ENCODE results near the gene OR10T2.
"Not testable (repeated sequence)": the region's sequence is repeated elsewhere in the genome, so short reads cannot be mapped to it uniquely, and the experiment has no call there.

Gene OR10T2

DNA sequence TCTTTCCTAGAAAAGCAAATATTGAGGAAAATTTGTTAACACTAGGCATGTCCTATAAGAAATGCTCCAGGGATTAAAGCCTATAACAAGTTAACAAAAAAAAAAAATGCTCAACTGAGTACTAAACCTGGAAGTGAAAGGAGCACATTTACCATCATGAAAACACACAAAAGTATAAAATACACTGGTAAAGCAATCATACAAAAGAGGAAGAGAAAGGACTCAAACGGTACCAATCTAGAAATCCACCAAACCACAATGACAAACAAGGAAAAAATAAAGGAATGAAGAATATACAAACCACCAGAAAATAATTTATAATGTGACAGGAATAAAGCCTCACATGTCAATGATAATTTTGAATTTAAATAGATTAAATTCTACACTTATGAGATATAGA, 24.4 kb downstream of the OR10T2 start:
- H3K27ac ChIP-seq (ENCODE audit: extremely low read depth, low read depth, low read length), result no peak overlapping the region
- TF ChIP-seq ZFP69B (tag by site-specific recombination; IDR thresholded peaks at IDR 0.05), result no peak
- TF ChIP-seq, protein P1, sequence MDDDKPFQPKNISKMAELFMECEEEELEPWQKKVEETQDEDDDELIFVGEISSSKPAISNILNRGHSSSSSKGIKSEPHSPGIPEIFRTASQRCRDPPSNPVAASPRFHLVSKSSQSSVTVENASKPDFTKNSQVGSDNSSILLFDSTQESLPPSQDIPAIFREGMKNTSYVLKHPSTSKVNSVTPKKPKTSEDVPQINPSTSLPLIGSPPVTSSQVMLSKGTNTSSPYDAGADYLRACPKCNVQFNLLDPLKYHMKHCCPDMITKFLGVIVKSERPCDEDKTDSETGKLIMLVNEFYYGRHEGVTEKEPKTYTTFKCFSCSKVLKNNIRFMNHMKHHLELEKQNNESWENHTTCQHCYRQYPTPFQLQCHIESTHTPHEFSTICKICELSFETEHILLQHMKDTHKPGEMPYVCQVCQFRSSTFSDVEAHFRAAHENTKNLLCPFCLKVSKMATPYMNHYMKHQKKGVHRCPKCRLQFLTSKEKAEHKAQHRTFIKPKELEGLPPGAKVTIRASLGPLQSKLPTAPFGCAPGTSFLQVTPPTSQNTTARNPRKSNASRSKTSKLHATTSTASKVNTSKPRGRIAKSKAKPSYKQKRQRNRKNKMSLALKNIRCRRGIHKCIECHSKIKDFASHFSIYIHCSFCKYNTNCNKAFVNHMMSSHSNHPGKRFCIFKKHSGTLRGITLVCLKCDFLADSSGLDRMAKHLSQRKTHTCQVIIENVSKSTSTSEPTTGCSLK (tag by site-specific recombination; IDR thresholded peaks at IDR 0.05), result no peak
- TF ChIP-seq ZBTB1 (tag by site-specific recombination; IDR thresholded peaks at IDR 0.05), result no peak
- no peak for TF ChIP-seq ZNF677 (tag by site-specific recombination; IDR thresholded peaks at IDR 0.05)
- TF ChIP-seq ZNF174 (tag by site-specific recombination; IDR thresholded peaks at IDR 0.05), result no peak
- no peak for TF ChIP-seq ZNF530 (tag by site-specific recombination; IDR thresholded peaks at IDR 0.05; ENCODE audit: low read depth)
- TF ChIP-seq ZNF701 (tag by site-specific recombination; IDR thresholded peaks at IDR 0.05), result no peak
- no peaks in the 10 kb centered on the region for H3K4me1 ChIP-seq (ENCODE audit: control insufficient read depth, insufficient read depth, low read length)
- H3K9me3 ChIP-seq (ENCODE audit: control insufficient read depth, insufficient read depth, low read depth, low read length), result no peaks in the 10 kb centered on the region
- CTCF ChIA-PET, result no interaction called here
- POLR2A ChIA-PET, result no interaction called here
- no peaks in the 10 kb centered on the region for H3K36me3 ChIP-seq (ENCODE audit: control insufficient read depth in 2 of 2, insufficient read depth in 1 of 2, low read length in 2 of 2)
- no peak overlapping the region for H3K4me3 ChIP-seq (ENCODE audit: low read depth, low read length)

DNA sequence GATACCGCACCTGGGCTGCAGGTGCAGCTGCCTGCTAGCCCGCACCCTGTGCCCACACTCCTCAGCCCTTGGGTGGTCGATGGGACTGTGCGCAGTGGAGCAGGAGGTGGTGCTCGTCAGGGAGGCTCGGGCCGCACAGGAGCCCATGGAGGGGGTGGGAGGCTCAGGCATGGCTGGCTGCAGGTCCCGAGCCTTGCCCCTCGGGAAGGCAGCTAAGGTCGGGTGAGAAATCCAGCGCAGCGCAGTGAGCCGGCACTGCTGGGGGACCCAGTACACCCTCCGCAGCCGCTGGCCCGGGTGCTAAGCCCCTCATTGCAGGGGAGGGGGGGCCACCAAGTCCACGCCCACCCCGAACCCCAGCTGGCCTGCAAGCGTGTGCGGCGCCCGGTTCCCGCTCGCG, 25.2 kb downstream of the OR10T2 start:
- H3K36me3 ChIP-seq (ENCODE audit: control insufficient read depth in 2 of 2, insufficient read depth in 1 of 2, low read length in 2 of 2); H3K4me3 ChIP-seq (ENCODE audit: low read depth, low read length); H3K4me1 ChIP-seq (ENCODE audit: control insufficient read depth, insufficient read depth, low read length); POLR2A ChIA-PET; H3K27ac ChIP-seq (ENCODE audit: extremely low read depth, low read depth, low read length); CTCF ChIA-PET; H3K9me3 ChIP-seq (ENCODE audit: control insufficient read depth, insufficient read depth, low read depth, low read length): not testable (repeated sequence)

DNA sequence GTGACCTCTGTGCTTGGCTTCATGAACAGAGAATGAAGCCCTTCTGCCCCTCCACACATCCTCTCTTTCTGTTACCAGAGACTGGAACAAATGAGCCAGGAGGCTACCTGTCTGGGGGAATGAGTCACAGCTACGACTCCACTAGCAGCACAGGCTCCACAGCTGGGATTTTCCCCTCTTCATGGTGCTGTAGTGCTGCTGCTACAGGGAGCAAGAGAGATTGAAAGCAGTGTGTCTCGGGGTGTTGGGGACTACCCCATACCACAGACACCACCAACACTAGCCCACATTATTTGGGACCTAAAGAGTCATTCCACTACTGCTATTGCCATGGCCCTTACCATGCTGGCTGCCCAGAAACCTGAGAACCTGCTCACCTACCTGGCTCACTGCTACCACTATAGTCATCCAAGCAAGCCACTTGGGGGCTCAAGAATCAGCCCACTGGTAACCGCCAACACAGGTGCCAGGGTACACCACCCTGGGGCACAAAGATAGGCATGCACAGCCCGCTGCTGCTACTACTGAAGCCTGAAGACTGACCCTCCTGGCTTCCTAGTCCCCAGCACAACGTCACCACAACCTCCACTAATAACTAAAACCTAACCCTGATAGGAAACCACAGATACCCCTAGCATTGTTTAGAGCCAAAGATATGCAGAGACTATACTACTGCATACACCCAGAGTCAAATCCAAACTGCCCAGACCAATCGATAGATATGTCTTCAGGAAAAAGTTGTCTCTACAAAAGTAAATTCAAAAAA, 27.9 kb downstream of the OR10T2 start:
- ChIA-PET CTCF (no interaction called here), POLR2A (no interaction called here)
- TF ChIP-seq ZBTB21 (tag by site-specific recombination; IDR thresholded peaks at IDR 0.05) (no peak), EGR2 (tag by site-specific recombination; IDR thresholded peaks at IDR 0.05; ENCODE audit: low read depth) (no peak), KLF9 (tag by site-specific recombination; IDR thresholded peaks at IDR 0.05; ENCODE audit: low read depth) (no peak), ZFHX2 (tag by site-specific recombination; conservative IDR thresholded peaks at IDR 0.05) (no peak), ZNF76 (tag by site-specific recombination; IDR thresholded peaks at IDR 0.05; ENCODE audit: borderline replicate concordance, low read depth) (no peak), TRIM28 (IDR thresholded peaks at IDR 0.05; ENCODE audit: borderline replicate concordance, low read length) (no peak), ZBTB7A (tag by site-specific recombination; IDR thresholded peaks at IDR 0.05; ENCODE audit: low read depth) (no peak), ZNF335 (tag by site-specific recombination; conservative IDR thresholded peaks at IDR 0.05) (no peak), ZNF677 (tag by site-specific recombination; IDR thresholded peaks at IDR 0.05) (no peak), ZNF501 (tag by site-specific recombination; IDR thresholded peaks at IDR 0.05) (no peak), ZNF433 (tag by site-specific recombination; IDR thresholded peaks at IDR 0.05; ENCODE audit: low read depth) (no peak)
- TF ChIP-seq, protein P2, sequence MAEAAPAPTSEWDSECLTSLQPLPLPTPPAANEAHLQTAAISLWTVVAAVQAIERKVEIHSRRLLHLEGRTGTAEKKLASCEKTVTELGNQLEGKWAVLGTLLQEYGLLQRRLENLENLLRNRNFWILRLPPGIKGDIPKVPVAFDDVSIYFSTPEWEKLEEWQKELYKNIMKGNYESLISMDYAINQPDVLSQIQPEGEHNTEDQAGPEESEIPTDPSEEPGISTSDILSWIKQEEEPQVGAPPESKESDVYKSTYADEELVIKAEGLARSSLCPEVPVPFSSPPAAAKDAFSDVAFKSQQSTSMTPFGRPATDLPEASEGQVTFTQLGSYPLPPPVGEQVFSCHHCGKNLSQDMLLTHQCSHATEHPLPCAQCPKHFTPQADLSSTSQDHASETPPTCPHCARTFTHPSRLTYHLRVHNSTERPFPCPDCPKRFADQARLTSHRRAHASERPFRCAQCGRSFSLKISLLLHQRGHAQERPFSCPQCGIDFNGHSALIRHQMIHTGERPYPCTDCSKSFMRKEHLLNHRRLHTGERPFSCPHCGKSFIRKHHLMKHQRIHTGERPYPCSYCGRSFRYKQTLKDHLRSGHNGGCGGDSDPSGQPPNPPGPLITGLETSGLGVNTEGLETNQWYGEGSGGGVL (tag by site-specific recombination; IDR thresholded peaks at IDR 0.05), result no peak
- TF ChIP-seq, protein P3, sequence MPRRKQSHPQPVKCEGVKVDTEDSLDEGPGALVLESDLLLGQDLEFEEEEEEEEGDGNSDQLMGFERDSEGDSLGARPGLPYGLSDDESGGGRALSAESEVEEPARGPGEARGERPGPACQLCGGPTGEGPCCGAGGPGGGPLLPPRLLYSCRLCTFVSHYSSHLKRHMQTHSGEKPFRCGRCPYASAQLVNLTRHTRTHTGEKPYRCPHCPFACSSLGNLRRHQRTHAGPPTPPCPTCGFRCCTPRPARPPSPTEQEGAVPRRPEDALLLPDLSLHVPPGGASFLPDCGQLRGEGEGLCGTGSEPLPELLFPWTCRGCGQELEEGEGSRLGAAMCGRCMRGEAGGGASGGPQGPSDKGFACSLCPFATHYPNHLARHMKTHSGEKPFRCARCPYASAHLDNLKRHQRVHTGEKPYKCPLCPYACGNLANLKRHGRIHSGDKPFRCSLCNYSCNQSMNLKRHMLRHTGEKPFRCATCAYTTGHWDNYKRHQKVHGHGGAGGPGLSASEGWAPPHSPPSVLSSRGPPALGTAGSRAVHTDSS (tag by site-specific recombination; IDR thresholded peaks at IDR 0.05), result no peak
- TF ChIP-seq, protein P4, sequence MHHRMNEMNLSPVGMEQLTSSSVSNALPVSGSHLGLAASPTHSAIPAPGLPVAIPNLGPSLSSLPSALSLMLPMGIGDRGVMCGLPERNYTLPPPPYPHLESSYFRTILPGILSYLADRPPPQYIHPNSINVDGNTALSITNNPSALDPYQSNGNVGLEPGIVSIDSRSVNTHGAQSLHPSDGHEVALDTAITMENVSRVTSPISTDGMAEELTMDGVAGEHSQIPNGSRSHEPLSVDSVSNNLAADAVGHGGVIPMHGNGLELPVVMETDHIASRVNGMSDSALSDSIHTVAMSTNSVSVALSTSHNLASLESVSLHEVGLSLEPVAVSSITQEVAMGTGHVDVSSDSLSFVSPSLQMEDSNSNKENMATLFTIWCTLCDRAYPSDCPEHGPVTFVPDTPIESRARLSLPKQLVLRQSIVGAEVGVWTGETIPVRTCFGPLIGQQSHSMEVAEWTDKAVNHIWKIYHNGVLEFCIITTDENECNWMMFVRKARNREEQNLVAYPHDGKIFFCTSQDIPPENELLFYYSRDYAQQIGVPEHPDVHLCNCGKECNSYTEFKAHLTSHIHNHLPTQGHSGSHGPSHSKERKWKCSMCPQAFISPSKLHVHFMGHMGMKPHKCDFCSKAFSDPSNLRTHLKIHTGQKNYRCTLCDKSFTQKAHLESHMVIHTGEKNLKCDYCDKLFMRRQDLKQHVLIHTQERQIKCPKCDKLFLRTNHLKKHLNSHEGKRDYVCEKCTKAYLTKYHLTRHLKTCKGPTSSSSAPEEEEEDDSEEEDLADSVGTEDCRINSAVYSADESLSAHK (tag by site-specific recombination; IDR thresholded peaks at IDR 0.05), result no peak
- Histone ChIP-seq H3K9me3 (ENCODE audit: control insufficient read depth, insufficient read depth, low read depth, low read length) (no peaks in the 10 kb centered on the region), H3K4me1 (ENCODE audit: control insufficient read depth, insufficient read depth, low read length) (no peaks in the 10 kb centered on the region), H3K27ac (ENCODE audit: extremely low read depth, low read depth, low read length) (no peak overlapping the region), H3K4me3 (ENCODE audit: low read depth, low read length) (no peak overlapping the region), H3K36me3 (ENCODE audit: control insufficient read depth in 2 of 2, insufficient read depth in 1 of 2, low read length in 2 of 2) (no peaks in the 10 kb centered on the region)

All from HEK293 (cell line).